ENCODE data around the gene CFAP61. TPM values are rescaled to one million over a fixed set of nuclear protein-coding genes. Genes with fewer than 3 reads are reported as not detected.

The CFAP61 gene
- total RNA-seq, 1 donor = not detected

DNA sequence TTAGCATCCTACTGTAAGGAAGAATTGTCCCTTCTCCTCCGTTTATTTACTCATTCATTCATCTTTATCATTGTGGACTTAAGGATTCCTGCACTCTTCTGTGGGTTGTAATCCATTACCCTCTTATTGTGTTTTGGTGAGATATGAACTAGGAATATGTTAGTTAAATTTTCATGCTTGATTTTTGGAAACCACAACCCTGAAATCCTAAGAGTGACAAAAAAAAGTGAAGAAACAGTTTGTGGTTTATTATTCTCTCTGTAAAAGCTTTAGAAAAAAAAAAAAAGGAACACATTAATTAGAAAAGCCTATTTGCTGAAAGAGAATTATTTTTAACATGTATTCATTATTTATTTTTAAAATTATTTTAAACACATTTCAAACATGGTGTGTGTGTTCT is 278.8 kb downstream of the CFAP61 start:
- no peak overlapping the region for H2AFZ ChIP-seq (ENCODE audit: low read length)
- no peaks in the 10 kb centered on the region for H3K79me2 ChIP-seq (ENCODE audit: insufficient read depth, low read length)
- no peak overlapping the region for H3K4me2 ChIP-seq (ENCODE audit: insufficient read depth, low read length)
- no peak for DNase-seq (ENCODE audit: insufficient read length, low spot score, missing footprints)
- no peak overlapping the region for H3K27ac ChIP-seq (ENCODE audit: low read depth, low read length)
- no peaks in the 10 kb centered on the region for H3K9me3 ChIP-seq (ENCODE audit: low read depth, low read length)
- no peaks in the 10 kb centered on the region for H3K36me3 ChIP-seq (ENCODE audit: insufficient read depth, low read length)
- H3K4me1 ChIP-seq (ENCODE audit: insufficient read depth, low read length) = no peaks in the 10 kb centered on the region
- TF ChIP-seq, protein P1, sequence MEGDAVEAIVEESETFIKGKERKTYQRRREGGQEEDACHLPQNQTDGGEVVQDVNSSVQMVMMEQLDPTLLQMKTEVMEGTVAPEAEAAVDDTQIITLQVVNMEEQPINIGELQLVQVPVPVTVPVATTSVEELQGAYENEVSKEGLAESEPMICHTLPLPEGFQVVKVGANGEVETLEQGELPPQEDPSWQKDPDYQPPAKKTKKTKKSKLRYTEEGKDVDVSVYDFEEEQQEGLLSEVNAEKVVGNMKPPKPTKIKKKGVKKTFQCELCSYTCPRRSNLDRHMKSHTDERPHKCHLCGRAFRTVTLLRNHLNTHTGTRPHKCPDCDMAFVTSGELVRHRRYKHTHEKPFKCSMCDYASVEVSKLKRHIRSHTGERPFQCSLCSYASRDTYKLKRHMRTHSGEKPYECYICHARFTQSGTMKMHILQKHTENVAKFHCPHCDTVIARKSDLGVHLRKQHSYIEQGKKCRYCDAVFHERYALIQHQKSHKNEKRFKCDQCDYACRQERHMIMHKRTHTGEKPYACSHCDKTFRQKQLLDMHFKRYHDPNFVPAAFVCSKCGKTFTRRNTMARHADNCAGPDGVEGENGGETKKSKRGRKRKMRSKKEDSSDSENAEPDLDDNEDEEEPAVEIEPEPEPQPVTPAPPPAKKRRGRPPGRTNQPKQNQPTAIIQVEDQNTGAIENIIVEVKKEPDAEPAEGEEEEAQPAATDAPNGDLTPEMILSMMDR (IDR thresholded peaks at IDR 0.05; ENCODE audit: extremely low read depth, low read depth, low read length) = no peak
- no peaks in the 10 kb centered on the region for H4K20me1 ChIP-seq (ENCODE audit: insufficient read depth, low read length)
- H3K27me3 ChIP-seq (ENCODE audit: insufficient read depth, low read length) = no peaks in the 10 kb centered on the region
- H3K4me3 ChIP-seq (ENCODE audit: insufficient read depth, low read length) = no peak overlapping the region

DNA sequence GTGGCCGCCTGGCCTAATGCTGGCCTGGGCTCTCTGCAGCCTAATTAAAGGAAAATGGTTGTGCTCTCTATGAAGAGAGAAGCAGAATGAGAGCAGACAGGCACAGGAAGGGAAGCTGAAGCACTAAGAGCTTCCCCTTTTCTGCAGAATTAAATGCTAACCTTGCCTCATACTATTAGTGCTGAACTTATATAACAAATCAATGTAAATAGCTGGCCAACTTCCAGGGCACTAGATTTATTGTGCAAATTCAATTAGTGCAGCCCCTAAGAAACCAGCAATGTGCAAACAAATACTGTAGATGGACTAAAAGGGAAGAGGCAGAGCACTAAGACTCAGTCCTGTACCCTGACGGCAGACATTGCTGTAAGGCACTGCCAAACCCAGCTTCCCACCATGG is 279.5 kb downstream of the CFAP61 start:
- Histone ChIP-seq H2AFZ (ENCODE audit: low read length) (no peak overlapping the region), H3K36me3 (ENCODE audit: insufficient read depth, low read length) (no peaks in the 10 kb centered on the region), H3K79me2 (ENCODE audit: insufficient read depth, low read length) (no peaks in the 10 kb centered on the region), H3K27ac (ENCODE audit: low read depth, low read length) (no peak overlapping the region), H4K20me1 (ENCODE audit: insufficient read depth, low read length) (no peaks in the 10 kb centered on the region), H3K27me3 (ENCODE audit: insufficient read depth, low read length) (no peaks in the 10 kb centered on the region), H3K4me3 (ENCODE audit: insufficient read depth, low read length) (no peak overlapping the region), H3K4me1 (ENCODE audit: insufficient read depth, low read length) (no peaks in the 10 kb centered on the region), H3K4me2 (ENCODE audit: insufficient read depth, low read length) (no peak overlapping the region), H3K9me3 (ENCODE audit: low read depth, low read length) (no peaks in the 10 kb centered on the region)
- TF ChIP-seq, protein P1 (IDR thresholded peaks at IDR 0.05; ENCODE audit: extremely low read depth, low read depth, low read length) = no peak
- DNase-seq (ENCODE audit: insufficient read length, low spot score, missing footprints) = no peak

- no peak overlapping the region for H2AFZ ChIP-seq (ENCODE audit: low read length)
- H3K27me3 ChIP-seq (ENCODE audit: insufficient read depth, low read length) = no peaks in the 10 kb centered on the region
- H4K20me1 ChIP-seq (ENCODE audit: insufficient read depth, low read length) = no peaks in the 10 kb centered on the region
- H3K27ac ChIP-seq (ENCODE audit: low read depth, low read length) = no peak overlapping the region
- TF ChIP-seq, protein P1 (IDR thresholded peaks at IDR 0.05; ENCODE audit: extremely low read depth, low read depth, low read length) = no peak
- H3K9me3 ChIP-seq (ENCODE audit: low read depth, low read length) = no peaks in the 10 kb centered on the region
- no peaks in the 10 kb centered on the region for H3K36me3 ChIP-seq (ENCODE audit: insufficient read depth, low read length)
- H3K4me3 ChIP-seq (ENCODE audit: insufficient read depth, low read length) = no peak overlapping the region
- DNase-seq (ENCODE audit: insufficient read length, low spot score, missing footprints) = no peak
- no peaks in the 10 kb centered on the region for H3K4me1 ChIP-seq (ENCODE audit: insufficient read depth, low read length)
- H3K79me2 ChIP-seq (ENCODE audit: insufficient read depth, low read length) = no peaks in the 10 kb centered on the region
- no peak overlapping the region for H3K4me2 ChIP-seq (ENCODE audit: insufficient read depth, low read length)
Observed at GRCh38 chr20:20333866-20334265, 281.5 kb downstream of the CFAP61 start.

GRCh38 chr20:20334489-20334888 is 282.2 kb downstream of the CFAP61 start:
- Histone ChIP-seq H3K79me2 (ENCODE audit: insufficient read depth, low read length) (no peaks in the 10 kb centered on the region), H3K4me3 (ENCODE audit: insufficient read depth, low read length) (no peak overlapping the region), H3K36me3 (ENCODE audit: insufficient read depth, low read length) (no peaks in the 10 kb centered on the region), H3K4me2 (ENCODE audit: insufficient read depth, low read length) (no peak overlapping the region), H3K27me3 (ENCODE audit: insufficient read depth, low read length) (no peaks in the 10 kb centered on the region), H3K4me1 (ENCODE audit: insufficient read depth, low read length) (no peaks in the 10 kb centered on the region), H3K9me3 (ENCODE audit: low read depth, low read length) (no peaks in the 10 kb centered on the region), H2AFZ (ENCODE audit: low read length) (no peak overlapping the region), H3K27ac (ENCODE audit: low read depth, low read length) (no peak overlapping the region), H4K20me1 (ENCODE audit: insufficient read depth, low read length) (no peaks in the 10 kb centered on the region)
- TF ChIP-seq, protein P1 (IDR thresholded peaks at IDR 0.05; ENCODE audit: extremely low read depth, low read depth, low read length) = no peak
- DNase-seq (ENCODE audit: insufficient read length, low spot score, missing footprints) = no peak

Data from osteoblast (primary cell).